ENCODE results near the gene VIL1. TPM values are rescaled to one million over a fixed set of nuclear protein-coding genes. Genes with fewer than 3 reads are reported as not detected.

Gene VIL1
- total RNA-seq, 1 experiment from 2014 or later = 4.2 TPM

DNA sequence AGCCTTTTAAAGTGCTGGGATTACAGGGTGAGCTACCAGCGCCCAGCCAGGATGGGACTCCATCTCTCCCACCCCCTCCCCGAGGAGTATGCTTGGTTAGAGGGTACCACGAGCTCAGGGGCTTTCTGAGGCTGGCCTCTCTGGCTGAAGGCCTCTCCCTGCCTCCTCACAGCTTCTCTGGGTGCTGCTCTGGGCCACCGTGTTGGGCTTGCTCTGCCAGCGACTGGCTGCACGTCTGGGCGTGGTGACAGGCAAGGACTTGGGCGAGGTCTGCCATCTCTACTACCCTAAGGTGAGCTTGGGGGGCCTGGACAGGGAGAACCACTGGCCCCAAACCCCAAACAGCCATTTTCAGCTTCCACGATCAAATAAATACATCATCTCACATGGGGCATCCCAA lies 33.9 kb upstream of the VIL1 start:
- no peak overlapping the region for H4K91ac ChIP-seq (ENCODE audit: insufficient read length, low read depth, low read length)
- H3K27ac ChIP-seq (ENCODE audit: insufficient read length, low read depth, low read length) = no peak overlapping the region
- no peak overlapping the region for H2BK120ac ChIP-seq (ENCODE audit: low read depth, low read length, poor library complexity, severe bottlenecking)
- H3K79me2 ChIP-seq (ENCODE audit: insufficient read depth, low read length) = no peaks in the 10 kb centered on the region
- no peak overlapping the region for H2BK5ac ChIP-seq (ENCODE audit: insufficient read length, low read length)
- H3K18ac ChIP-seq (ENCODE audit: insufficient read length, low read depth, low read length) = no peak overlapping the region
- no peak overlapping the region for H2BK12ac ChIP-seq (ENCODE audit: insufficient read length, low read depth, low read length)
- no peak for DNase-seq
- H2AFZ ChIP-seq (ENCODE audit: low read length) = no peak overlapping the region
- no peaks in the 10 kb centered on the region for H3K79me1 ChIP-seq (ENCODE audit: insufficient read depth, low read depth, low read length, poor library complexity, severe bottlenecking)
- H4K8ac ChIP-seq (replicated peaks; ENCODE audit: insufficient read length, low read depth, low read length) = no peak overlapping the region
- H3K9me3 ChIP-seq (ENCODE audit: control insufficient read depth, low read depth, low read length) = no peaks in the 10 kb centered on the region
- Mint-ChIP-seq H3K4me3 (no peak overlapping the region), H3K9me3 (no peaks in the 10 kb centered on the region), H3K36me3 (ENCODE audit: insufficient read depth in 1 of 3, low read depth in 3 of 3) (no peaks in the 10 kb centered on the region), H3K27ac (no peak overlapping the region; a peak in 1 of 7 replicates), H3K4me1 (peaks cover 5 to 11% of the 10 kb centered on the region in 2 experiments; a peak in 3 of 4 replicates), H3K27me3 (ENCODE audit: low read depth) (peaks cover 52% of the 10 kb centered on the region)
- no CpG with 5 or more reads among the region's 9 CpGs for WGBS (ENCODE audit: extremely low coverage, insufficient read length, low lambda C conversion rate)
- H4K5ac ChIP-seq (ENCODE audit: insufficient read length, low read depth, low read length) = no peak overlapping the region
- H3K27me3 ChIP-seq (ENCODE audit: insufficient read depth, low read length) = peaks cover 2% of the 10 kb centered on the region; the same call in 1 of the 2 replicates
- H3T11ph ChIP-seq (ENCODE audit: low read length) = no peak overlapping the region
- no peak overlapping the region for H3K14ac ChIP-seq (ENCODE audit: insufficient read depth, low read length)
- peaks cover 6% of the 10 kb centered on the region for H3K23me2 ChIP-seq (ENCODE audit: insufficient read length, low read depth, low read length, poor library complexity, severe bottlenecking)
- H3K9ac ChIP-seq (ENCODE audit: extremely low read depth, insufficient read length, low read length) = no peak overlapping the region
- no peak overlapping the region for H3K4me2 ChIP-seq (ENCODE audit: insufficient read depth, insufficient read length, low read length)
- H3K4ac ChIP-seq (ENCODE audit: low read depth, low read length) = no peak overlapping the region
- H3K56ac ChIP-seq (ENCODE audit: insufficient read length, low read depth, low read length) = no peak overlapping the region
- TF ChIP-seq, protein P1, sequence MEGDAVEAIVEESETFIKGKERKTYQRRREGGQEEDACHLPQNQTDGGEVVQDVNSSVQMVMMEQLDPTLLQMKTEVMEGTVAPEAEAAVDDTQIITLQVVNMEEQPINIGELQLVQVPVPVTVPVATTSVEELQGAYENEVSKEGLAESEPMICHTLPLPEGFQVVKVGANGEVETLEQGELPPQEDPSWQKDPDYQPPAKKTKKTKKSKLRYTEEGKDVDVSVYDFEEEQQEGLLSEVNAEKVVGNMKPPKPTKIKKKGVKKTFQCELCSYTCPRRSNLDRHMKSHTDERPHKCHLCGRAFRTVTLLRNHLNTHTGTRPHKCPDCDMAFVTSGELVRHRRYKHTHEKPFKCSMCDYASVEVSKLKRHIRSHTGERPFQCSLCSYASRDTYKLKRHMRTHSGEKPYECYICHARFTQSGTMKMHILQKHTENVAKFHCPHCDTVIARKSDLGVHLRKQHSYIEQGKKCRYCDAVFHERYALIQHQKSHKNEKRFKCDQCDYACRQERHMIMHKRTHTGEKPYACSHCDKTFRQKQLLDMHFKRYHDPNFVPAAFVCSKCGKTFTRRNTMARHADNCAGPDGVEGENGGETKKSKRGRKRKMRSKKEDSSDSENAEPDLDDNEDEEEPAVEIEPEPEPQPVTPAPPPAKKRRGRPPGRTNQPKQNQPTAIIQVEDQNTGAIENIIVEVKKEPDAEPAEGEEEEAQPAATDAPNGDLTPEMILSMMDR (conservative IDR thresholded peaks at IDR 0.05) = no peak
- no peaks in the 10 kb centered on the region for H3K4me1 ChIP-seq (ENCODE audit: insufficient read depth, low read length)
- H2AK5ac ChIP-seq (ENCODE audit: insufficient read length, low read length) = no peak overlapping the region
- no peak overlapping the region for H3K23ac ChIP-seq (ENCODE audit: insufficient read length, low read depth, low read length)
- no peak overlapping the region for H2BK20ac ChIP-seq (ENCODE audit: low read depth, low read length, poor library complexity, severe bottlenecking)
- H2BK15ac ChIP-seq (ENCODE audit: low read depth, low read length) = no peak overlapping the region
- H4K20me1 ChIP-seq (ENCODE audit: control insufficient read depth, insufficient read depth, insufficient read length) = no peaks in the 10 kb centered on the region

Measured in H9 (cell line).